ENCODE data around the gene TBL1XR1.

TBL1XR1 gene

DNA sequence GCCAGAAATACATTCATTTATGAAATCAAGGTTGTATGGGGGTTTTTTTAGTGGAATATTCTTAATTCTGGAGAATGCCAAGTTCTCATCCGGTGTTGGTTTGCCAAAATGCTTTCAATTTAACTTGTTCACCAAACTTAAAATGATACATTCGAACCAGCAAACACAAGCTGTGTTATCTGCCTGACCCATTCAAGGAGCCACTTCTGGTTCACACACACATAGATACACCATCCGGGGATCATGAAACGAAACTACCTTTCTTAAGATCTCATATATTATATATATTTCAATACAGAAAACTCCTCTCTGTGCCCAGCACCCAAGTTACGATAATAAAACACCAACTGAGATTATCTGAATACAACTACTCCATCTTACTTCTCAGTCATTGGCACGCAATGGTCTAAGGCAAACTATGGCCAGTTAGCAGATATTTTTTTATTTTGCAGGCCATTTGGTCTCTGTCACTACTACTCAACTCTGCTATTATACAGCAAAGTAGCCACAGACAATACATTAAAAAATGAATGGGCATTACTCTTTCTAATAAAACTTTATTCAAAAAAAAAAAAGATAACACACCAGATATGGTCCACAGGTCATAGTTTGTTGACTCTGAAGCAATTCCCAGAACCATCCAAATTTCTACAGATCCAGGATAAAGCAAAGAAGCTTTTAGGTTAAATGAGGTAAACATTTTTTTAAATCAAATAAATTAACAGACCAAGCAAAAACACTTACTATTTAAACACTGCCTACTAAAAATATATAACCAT is 89.6 kb downstream of the TBL1XR1 start:
- no peak for DNase-seq (ENCODE audit: low spot score)

DNA sequence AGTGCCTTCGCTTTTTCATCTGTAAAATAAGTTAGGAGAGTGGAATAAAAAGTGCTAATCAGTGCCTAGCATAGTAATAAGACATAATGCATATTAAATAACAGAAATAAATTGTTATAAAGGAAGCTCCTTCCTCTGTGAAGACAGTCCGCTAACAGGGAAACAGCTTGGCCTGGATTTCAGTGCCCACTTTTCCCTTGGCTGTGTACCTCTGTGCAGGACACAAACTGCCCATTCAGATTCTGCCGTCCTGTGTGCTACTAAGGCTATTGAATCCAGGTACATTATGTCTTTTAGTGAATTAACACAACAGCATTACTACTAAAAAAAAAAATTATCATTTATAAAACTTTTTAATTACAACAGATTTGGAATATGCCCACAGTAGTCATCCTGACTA is 90.7 kb downstream of the TBL1XR1 start:
- no peak for DNase-seq (ENCODE audit: low spot score)

DNA sequence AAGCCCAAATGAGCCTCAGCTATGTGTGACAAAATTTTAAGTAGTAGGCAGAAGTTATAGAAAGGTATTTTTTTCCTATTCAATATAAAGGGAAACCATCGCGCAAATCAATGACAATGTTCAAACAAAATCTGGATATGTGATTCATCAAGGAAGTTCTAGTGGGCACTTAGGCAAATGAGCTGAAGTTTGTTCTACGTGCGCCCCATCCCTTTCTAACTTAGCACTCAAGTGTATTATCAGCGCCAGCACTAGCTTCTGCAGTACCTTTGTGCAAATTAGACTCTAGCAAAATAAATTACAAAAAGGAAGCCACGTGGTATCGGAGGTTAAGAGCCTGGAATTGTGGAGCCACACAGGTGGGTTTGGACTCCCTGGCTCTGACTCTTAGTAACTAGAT is 91.1 kb downstream of the TBL1XR1 start:
- no peak for DNase-seq (ENCODE audit: low spot score)

DNA sequence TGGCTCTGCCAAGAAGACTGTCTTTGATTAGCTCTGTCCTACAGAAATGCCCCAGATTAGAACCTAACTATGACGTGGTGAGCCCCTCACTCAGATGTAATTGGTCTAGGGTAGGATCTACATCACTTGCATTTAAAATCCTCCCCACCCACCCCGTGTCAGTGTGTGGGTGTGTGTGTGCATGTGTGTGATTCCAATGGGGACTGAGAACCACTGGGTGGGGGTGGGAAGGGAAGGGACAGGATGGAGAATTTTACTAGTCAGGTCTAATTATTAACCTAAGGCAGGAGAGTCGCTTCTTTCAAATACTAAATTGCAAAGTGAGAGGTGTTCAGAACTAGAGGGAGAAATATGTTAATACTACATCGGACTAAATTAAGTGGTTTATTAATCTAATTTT is 91.7 kb downstream of the TBL1XR1 start:
- DNase-seq (ENCODE audit: low spot score), result no peak

DNA sequence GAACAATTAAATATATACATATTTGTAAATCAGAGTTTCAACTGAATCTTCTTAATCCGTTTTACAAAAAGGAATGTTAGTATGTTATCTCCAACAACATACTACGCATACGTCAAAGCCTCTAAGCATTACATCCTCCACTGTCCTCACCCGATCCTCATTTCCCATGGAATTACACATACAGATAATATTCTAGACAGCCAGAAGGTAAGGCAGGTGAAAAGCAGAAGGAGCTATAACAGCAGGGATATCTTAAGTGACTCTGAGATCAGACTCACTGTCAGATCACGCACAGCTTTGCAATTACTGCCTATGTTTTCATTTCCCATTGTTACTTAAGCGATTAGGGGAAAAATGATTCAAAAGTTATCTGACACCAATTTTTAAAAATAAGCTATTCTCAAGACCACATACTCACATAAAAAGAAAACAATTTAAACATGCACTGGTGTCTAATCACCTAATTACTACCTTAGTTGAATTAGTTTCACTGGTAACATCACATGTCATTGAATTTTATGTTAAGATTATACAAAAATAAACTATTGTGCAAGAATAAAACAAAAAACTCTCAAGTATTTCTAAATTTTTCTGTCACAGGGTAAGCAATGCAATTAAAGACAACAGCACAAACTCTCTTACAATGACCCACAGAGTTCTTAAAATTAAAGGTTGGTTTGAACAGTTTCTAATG is 92.8 kb downstream of the TBL1XR1 start:
- DNase-seq (ENCODE audit: low spot score), result no peak

DNA sequence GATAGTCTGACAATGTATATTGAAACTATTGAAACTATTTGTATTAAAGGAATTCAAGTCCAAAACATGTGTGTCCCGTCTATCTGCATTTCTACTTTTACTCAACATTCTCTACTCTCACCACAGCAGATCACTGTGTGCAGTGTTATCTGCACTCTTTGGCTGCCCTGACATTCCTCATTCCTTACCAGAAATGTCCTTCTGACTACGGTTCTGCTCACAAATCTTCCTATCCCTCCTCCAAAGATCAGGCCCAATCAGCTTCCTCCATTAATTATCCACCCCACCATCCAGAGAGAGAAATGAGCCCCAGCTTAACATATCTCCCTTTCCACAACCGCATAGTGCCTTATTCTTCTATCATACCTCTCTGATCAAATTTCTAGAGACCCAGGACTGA is 94.7 kb downstream of the TBL1XR1 start:
- no peak for DNase-seq (ENCODE audit: low spot score)

DNA sequence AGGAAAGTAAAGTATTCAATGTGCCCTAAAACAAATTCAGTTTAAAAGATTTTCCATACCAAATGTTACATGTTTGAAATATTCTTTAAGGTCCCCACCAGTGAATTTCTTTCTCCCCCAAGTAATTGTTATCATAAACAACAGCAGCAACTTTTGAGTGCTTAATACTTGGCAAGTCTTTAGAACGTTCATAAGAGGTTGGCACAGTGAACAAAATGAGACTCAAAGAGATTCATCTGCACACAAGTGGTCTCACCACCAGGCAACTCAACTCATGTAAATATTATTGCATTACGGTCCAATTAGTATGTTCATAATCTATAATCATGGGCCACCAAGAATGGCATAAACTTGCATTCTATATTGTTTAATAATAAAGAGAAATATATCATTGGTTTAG is 98.7 kb downstream of the TBL1XR1 start:
- DNase-seq (ENCODE audit: low spot score), result no peak

DNA sequence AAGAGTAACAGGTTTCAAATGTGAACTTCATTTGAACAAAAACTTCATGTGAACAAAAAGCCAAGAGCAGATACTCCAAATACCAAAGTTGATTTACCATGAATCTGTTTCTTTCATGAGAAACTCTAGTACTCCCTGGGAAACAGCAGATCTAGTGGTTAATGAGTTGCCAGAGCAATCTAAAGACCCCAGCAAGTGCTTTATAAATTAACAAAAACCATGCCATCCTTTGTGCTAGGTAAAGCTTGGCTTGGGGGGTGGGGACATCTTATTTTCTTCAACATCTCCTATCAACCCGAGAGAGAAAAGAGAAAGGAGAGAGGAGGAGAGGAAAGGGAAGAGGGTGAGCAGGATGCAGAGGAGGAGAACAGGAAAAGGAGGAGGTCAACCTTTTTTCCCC is 100.7 kb downstream of the TBL1XR1 start:
- no peak for DNase-seq (ENCODE audit: low spot score)

DNA sequence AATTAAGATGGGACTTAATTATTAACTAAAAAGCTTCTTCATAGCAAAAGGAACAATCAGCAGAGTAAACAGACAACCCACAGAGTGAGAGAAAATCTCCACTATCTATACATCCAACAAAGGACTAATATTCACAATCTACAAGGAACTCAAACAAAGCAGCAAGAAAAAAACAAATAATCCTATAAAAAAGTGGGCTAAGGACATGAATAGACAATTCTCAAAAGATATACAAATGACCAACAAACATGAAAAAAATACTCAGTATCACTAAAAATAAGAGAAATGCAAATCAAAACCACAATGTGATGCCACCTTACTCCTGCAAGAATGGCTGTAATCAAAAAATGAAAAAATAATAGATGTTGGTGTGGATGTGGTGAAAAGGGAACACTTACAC is 103.3 kb downstream of the TBL1XR1 start:
- no peak for DNase-seq (ENCODE audit: low spot score)

DNA sequence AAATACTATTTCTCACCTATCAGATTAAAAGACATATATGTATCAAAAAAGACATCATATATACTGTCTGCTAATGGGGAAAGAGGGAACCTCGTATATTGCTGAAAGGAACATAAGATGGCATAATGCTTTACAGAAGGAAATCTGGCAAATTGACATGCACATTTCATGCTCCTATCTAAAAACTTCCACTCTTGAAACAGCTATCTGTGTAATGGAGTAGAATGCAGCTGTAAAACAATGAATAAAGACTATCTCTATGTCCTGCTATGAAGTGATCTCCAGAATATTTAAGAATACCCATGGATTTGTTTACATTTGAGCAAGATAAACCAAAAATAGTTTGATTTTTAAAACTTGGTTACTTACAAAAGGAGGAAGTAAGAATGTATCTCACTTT is 107.4 kb downstream of the TBL1XR1 start:
- no peak for DNase-seq (ENCODE audit: low spot score)

DNA sequence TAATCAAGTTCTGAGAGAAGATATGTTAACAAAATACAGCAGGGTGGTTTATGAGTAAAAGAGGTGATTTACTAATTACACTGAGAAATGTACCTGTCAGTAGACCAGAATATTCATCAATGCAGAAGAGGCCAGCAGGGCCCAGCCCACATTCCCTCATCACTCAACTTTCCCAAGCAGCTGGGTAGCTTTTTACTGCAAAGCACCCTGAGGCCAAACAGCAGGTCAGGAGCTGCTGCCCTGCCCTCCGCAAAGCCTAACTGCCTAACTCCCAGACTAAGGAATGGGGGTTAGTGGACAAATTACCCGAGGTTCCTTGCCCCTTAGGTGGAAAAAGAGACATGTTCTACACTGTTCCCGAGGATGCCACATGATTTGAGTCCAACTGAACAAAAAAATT is 108.2 kb downstream of the TBL1XR1 start:
- no peak for DNase-seq (ENCODE audit: low spot score)

DNA sequence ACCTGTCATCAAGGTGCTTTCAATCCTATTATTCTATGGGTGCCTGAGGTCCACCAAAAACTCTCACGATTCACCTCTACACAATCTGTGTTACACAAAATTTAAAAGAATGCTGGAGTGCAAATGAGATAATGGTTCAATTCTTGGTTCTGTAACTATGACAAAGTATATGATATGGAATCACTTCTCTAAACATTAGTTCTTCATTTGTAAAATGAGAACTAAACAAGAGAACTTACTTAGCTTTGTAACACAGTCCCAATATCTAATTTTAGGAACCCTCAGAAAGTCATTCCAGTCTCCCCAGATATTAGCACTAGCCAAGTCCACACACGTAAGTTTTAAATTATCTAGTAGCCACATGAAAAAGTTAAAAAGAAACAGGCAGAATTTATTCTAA is 111.5 kb downstream of the TBL1XR1 start:
- no peak for DNase-seq (ENCODE audit: low spot score)

DNA sequence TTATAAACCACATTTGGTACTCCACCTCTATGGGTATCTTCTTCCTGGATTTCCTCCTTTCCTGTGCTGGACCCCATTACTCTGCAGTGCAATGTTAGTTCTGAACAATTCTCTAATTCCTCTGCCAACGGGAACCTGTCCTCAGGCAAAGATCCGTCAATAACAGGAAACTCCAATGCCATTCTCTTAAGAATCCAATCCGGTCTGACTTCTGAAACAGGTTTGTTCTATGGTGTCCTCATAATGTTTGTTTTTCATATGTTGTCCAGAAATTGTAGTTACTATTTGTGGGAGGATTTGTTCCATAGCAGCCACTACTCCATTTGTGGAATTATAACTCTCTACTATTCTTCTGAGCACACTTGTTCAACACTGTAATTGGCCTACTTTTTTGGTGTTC is 112.7 kb downstream of the TBL1XR1 start:
- DNase-seq (ENCODE audit: low spot score), result no peak

DNA sequence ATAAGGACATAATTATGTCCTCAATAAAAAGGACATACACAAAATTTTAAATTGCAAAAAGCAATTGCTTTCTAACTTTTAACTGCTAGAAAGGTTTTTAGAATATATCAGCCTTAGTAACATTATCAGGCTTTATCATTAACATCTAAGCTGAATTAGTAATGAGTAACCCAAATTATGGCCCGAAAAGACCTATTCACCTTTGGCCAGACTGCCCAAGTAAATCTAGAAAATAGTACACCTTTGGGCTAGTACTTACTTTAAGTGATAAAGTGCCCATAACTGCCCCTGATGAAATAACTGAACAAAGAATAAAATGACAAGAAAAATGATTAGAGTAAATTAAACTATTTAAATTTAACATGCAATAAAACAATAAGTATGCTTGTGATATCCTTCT is 117.2 kb downstream of the TBL1XR1 start:
- DNase-seq (ENCODE audit: low spot score), result no peak

DNA sequence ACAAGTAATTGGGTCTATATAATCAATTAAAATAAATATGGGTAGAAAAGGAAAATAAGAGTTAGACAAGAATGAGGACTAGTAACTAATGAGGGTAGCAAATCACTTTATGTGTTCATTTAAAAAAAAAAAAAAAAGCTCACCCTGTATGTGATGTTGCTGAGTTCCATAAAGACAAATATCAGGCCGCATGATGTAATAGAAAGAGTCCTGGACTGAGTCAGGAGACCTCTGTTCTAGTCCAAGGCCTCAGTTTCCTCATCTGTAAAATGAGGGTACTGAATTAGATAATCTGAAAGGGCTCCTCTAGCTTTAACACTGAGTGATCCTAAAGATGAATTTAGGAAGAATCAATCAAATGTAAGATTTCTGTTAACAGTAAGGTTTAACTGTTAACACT is 117.6 kb downstream of the TBL1XR1 start:
- DNase-seq (ENCODE audit: low spot score), result no peak

DNA sequence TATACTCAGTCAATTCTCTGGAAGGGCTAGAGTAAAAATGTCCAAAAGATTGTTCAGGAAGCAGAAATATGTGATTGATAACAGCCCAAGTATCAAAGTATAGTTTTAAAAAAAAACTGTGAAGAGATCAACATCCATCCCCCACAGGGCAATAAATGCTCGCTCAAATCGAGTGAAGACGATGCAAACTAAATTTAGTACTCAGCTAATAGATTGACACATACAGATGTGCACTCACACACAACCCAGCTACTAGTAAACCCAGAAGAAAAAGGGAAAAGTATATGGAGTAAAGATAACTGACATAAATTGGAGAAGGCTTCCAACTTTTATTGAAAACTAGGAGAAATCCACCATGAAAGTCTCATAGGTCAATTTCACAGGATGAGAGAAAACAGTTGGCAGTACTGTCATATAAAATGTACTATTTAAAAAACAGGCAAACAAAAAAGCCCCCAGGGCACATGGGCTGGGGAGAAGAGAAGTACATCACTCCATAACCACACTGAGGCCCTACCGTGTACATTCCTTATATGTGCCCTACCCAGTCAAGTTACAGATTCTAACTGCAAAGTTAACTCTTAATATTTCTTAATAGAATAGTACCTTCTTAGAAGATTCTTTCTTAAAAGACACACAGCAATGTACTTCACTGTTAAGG is 125.7 kb downstream of the TBL1XR1 start:
- DNase-seq (ENCODE audit: low spot score), result no peak

DNA sequence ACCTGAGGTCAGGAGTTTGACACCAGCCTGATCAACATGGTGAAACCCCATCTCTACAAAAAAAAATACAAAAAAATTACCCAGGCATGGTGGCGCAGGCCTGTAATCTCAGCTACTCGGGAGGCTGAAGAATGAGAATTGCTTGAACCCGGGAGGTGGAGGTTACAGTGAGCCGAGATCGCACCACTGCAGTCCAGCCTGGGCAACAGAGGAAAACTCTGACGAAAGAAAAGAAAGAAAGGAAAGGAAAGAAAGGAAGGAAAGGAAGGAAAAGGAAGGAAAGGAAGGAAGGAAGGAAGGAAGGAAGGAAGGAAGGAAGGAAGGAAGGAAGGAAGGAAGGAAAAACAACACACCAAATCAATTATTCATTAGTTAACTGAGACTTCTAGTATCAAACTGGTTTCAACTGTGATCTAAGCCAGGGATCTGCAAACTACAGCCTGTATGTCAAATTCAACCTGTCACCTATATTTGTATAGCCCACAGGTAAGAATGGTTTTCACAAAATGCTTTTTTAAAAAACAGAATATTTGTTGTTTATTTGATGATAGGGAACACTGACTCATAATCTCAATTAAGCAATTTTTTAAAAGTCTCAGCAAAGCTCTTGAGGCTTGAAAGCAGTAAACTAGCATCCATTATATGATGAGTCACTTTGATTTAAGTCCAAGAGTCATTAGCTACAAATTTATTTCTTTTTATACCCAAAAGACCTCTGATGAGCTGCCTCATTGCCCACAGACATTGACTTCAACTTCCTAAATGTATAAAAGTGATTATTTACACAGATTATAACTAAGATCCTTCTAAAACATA is 127.6 kb downstream of the TBL1XR1 start:
- no peak for DNase-seq (ENCODE audit: low spot score)

DNA sequence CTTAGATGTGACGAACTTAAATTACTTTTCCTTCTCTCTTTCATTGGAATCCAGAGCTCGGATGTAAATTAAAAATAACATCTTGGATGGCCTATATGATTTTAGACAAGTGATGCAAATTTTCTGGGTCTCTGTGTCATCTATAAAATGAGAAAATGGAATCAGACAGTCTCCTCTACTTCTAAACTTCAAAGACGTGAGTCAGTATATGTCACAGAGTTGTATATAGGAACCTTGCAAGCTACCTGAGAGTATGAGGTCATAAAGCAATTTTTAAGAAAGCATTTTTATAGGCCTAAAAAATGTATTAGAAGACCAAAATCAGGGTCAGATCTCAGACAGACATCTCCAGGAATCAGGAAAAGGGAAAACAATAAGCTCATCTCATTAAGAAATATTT is 128.3 kb downstream of the TBL1XR1 start:
- no peak for DNase-seq (ENCODE audit: low spot score)

DNA sequence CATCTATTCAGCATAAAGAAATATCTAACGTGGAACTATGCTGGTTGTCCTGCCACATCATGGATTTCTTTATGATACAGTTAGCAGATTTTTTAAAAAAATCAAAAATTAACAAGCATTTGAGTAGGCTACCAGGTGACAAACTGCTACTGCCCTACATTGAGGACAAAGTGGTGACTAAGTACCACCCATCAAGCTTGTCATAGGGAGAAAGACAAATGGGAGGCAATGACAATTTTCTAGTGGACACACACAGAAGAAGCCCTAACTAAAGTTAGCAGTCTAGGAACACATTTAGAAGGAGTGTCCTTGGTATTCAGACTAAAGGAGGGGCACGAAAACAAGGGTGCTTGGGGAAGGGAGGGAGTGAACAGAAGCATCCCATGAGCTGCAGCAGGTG is 131.2 kb downstream of the TBL1XR1 start:
- no peak for DNase-seq (ENCODE audit: low spot score)

DNA sequence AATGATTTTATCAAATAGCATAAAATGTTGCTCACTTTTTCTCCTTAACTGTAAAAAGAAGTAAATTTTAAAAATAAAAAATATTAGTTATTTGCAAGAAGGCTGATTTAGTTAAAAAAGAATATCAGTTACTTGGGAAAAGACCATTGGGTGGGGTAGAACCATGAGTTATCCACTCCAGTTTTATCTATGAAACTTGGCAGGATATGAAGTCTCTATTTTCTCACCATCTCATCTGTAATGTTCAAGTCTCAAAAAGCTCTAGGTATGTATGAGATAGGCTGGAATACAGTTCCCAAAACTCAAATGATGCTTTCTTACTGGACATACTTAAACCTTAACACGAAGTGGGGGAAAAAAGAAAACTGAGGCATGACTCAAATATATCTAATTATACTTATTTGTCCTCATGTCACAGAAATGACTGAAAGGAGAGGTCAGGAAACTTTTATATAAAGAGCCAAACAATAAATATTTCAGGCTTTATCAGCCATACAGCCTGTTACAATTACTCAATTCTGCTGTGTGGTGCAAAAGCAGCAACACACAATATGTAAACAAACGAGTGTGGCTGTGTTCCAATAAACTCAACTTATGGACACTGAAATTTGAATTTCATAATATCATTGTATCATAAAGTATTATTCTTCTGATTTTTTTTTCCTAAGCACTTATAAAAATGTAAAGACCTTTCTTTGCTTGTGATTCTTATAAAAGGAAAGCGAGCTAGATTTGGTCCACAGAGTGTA is 131.8 kb downstream of the TBL1XR1 start:
- DNase-seq (ENCODE audit: low spot score), result no peak

DNA sequence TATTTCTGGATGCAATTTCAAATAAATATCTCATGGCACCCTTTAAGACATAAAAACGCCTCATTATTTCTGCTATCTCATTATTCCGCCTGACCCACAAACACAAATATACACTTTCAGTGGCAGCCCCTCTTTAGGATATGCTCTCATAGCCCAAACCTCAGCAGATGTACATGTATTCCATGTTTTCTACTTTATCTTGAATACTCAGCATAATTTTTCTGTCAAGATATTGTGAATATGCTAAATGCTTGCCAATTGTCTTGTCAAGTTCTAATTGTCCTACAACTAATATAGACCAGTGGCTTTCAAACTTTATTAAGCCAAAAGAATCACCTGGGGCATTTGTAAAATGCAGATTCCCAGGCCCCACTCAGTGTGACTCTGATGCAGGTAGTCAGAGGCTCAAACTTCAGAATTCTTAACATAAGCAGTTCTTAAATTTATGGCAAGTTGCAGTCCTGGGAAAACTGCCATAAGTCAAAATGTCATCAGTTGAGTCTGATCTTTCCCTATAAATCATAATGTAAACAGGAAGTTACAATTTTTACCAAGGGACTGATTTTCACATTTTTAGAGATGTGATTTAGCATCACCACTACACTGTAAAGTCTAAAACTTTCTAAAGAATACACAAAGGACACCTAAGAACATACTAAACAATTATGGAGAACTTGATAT is 135.1 kb downstream of the TBL1XR1 start:
- DNase-seq (ENCODE audit: low spot score), result no peak

All from RKO (cell line).